WTC11 (cell line): Measurements from ENCODE around the gene C14orf93. TPM values are rescaled to one million over a fixed set of nuclear protein-coding genes. Genes with fewer than 3 reads are reported as not detected.
"Not testable (repeated sequence)": the region's sequence is repeated elsewhere in the genome, so short reads cannot be mapped to it uniquely, and the experiment has no call there.

Experiments
- ATAC-seq: fragments of 200-7000 bp; cut with Tn5 transposase; 2 replicates; pipeline ENCODE4 v1.10.0; 2021; ENCODE audit warnings: mild to moderate bottlenecking, moderate library complexity
- CTCF ChIA-PET: fragments of 300-600 bp; sonication (Branson Sonifier 250); formaldehyde crosslinking; loops from one replicate; lab custom pipeline; 2021; ENCODE audit warnings: antibody characterized with exemption; lab: Charles Lee
- POLR2A ChIA-PET: fragments of 350-600 bp; sonication (Branson Sonifier 250); formaldehyde crosslinking; loops from one replicate; lab custom pipeline; 2021; ENCODE audit warnings: antibody characterized with exemption; lab: Charles Lee
- DNase-seq: peaks from one replicate; pipeline ENCODE4 v3.0.0; 2021; ENCODE audit warnings: low spot score
- H3K27ac Mint-ChIP-seq: 2 replicates; pipeline ENCODE4 v1.8.0; 2021; ENCODE audit warnings: mixed read lengths
- H3K27me3 Mint-ChIP-seq: 2 replicates; pipeline ENCODE4 v1.8.0; 2021; ENCODE audit warnings: low read depth, mild to moderate bottlenecking, moderate library complexity, mixed read lengths
- H3K36me3 Mint-ChIP-seq: 2 replicates; pipeline ENCODE4 v1.8.0; 2021; ENCODE audit warnings: mixed read lengths
- H3K4me1 Mint-ChIP-seq: 2 replicates; pipeline ENCODE4 v1.8.0; 2022; ENCODE audit warnings: mixed read lengths
- H3K4me3 Mint-ChIP-seq: 2 replicates; pipeline ENCODE4 v1.8.0; 2021; ENCODE audit warnings: mild to moderate bottlenecking, moderate library complexity, mixed read lengths
- H3K9me3 Mint-ChIP-seq: 2 replicates; pipeline ENCODE4 v1.8.0; 2021; ENCODE audit warnings: mixed read lengths
- FOXJ3 ChIP-seq: sonication (generic); formaldehyde crosslinking; IDR thresholded peaks from 2 replicates; pipeline ENCODE4 v1.9.0; 2021; ENCODE audit warnings: missing genetic modification reagents, mild to moderate bottlenecking, borderline replicate concordance
- FOXP1 ChIP-seq: sonication (generic); formaldehyde crosslinking; IDR thresholded peaks from 2 replicates; pipeline ENCODE4 v1.8.0; 2022; ENCODE audit warnings: missing genetic modification reagents, mild to moderate bottlenecking, moderate library complexity, borderline replicate concordance
- JUN ChIP-seq: sonication (generic); formaldehyde crosslinking; IDR thresholded peaks from 2 replicates; pipeline ENCODE4 v1.8.0; 2023; ENCODE audit warnings: mild to moderate bottlenecking, missing genetic modification reagents
- NR2C2 ChIP-seq: sonication (generic); formaldehyde crosslinking; IDR thresholded peaks from 2 replicates; pipeline ENCODE4 v1.8.0; 2022; ENCODE audit warnings: mild to moderate bottlenecking, missing genetic modification reagents
- RELA ChIP-seq: sonication (generic); formaldehyde crosslinking; IDR thresholded peaks from 2 replicates; pipeline ENCODE4 v1.8.1; 2022; ENCODE audit warnings: missing genetic modification reagents, mild to moderate bottlenecking, borderline replicate concordance
- TEAD1 ChIP-seq: sonication (generic); formaldehyde crosslinking; IDR thresholded peaks from 2 replicates; pipeline ENCODE4 v1.8.0; 2022; ENCODE audit warnings: mild to moderate bottlenecking, missing genetic modification reagents
- ZNF121 ChIP-seq: sonication (generic); formaldehyde crosslinking; IDR thresholded peaks from 2 replicates; pipeline ENCODE4 v1.8.0; 2023; ENCODE audit warnings: missing genetic modification reagents
- ZNF232 ChIP-seq: sonication (generic); formaldehyde crosslinking; IDR thresholded peaks from 2 replicates; pipeline ENCODE4 v1.8.0; 2022; ENCODE audit warnings: mild to moderate bottlenecking, missing genetic modification reagents
- ZNF416 ChIP-seq: fragments of 250-450 bp; sonication (Bioruptor Pico); IDR thresholded peaks from 2 replicates; pipeline ENCODE4 v1.9.0; 2021; ENCODE audit warnings: mild to moderate bottlenecking, inconsistent platforms
- total RNA-seq: library from RNA; stranded (reverse); gene quantifications from 3 replicates; pipeline ENCODE4 v1.2.3, GENCODE V29; 2021
- TF ChIP-seq, protein P1 (sequence below): fragments of 200-600 bp; IDR thresholded peaks from 2 replicates; pipeline ENCODE4 v1.8.0; 2022; ENCODE audit warnings: antibody characterized with exemption
- TF ChIP-seq, protein P2 (sequence below): sonication (generic); formaldehyde crosslinking; IDR thresholded peaks from 2 replicates; pipeline ENCODE4 v1.8.1; 2022; ENCODE audit warnings: mild to moderate bottlenecking, missing genetic modification reagents, moderate library complexity, borderline replicate concordance
- TF ChIP-seq, protein P3 (sequence below): sonication (generic); formaldehyde crosslinking; IDR thresholded peaks from 2 replicates; pipeline ENCODE4 v1.8.1; 2022; ENCODE audit warnings: mild to moderate bottlenecking, moderate library complexity, missing genetic modification reagents
- TF ChIP-seq, protein P4 (sequence below): sonication (generic); formaldehyde crosslinking; IDR thresholded peaks from 2 replicates; pipeline ENCODE4 v1.8.1; 2023; ENCODE audit warnings: mild to moderate bottlenecking, missing genetic modification reagents, moderate library complexity
- TF ChIP-seq, protein P5 (sequence below): sonication (generic); formaldehyde crosslinking; IDR thresholded peaks from 2 replicates; pipeline ENCODE4 v1.8.1; 2022; ENCODE audit warnings: low read depth, mild to moderate bottlenecking, moderate library complexity, missing genetic modification reagents, borderline replicate concordance
- TF ChIP-seq, protein P6 (sequence below): sonication (generic); formaldehyde crosslinking; IDR thresholded peaks from 2 replicates; pipeline ENCODE4 v1.8.0; 2022; ENCODE audit warnings: mild to moderate bottlenecking, missing genetic modification reagents

C14orf93 gene
- total RNA-seq, 1 experiment from 2014 or later = 8.1 TPM

DNA sequence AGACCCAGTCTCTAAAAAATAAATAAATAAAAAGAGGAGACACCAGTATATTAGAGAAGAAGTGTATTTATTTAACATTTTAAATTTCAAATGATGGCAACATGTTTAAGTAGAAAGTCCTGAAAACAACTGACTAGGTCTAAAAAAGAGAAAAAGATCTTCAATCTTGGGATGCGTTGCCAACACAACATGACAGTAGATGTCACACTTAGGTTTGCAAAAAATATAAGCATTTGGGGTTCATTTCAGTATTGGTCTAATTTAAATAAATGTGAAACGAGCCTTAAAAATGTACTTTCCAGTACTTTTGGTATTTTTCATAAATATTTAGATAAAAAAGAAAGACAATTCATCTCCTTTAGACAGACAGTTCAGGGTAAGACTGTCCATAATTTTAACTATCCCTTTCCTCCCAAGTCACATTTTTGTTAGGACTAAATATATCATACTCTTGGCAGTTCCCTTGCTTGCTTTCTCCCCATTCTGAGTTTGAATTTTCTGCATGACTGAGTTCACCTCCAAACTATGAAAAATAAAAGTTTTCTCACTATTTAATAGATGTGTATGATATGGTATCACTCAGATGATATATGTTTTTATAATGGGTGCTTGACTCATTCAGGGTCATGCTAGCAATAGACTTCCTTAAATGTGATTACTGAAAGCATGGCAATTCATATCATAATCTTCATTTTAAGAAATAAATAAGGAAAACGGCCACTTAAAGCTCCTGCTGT, 4.3 kb downstream of the C14orf93 start:
- ATAC-seq (no peak), DNase-seq (no peak)
- Mint-ChIP-seq H3K9me3 (peaks cover 9% of the 10 kb centered on the region), H3K4me3 (peak overlapping the region; percentile 91), H3K27me3 (no peaks in the 10 kb centered on the region), H3K4me1 (peaks cover 28% of the 10 kb centered on the region), H3K36me3 (no peaks in the 10 kb centered on the region; the same call in 1 of the 2 replicates), H3K27ac (no peak overlapping the region)
- TF ChIP-seq JUN = no peak
- TF ChIP-seq, protein P1, sequence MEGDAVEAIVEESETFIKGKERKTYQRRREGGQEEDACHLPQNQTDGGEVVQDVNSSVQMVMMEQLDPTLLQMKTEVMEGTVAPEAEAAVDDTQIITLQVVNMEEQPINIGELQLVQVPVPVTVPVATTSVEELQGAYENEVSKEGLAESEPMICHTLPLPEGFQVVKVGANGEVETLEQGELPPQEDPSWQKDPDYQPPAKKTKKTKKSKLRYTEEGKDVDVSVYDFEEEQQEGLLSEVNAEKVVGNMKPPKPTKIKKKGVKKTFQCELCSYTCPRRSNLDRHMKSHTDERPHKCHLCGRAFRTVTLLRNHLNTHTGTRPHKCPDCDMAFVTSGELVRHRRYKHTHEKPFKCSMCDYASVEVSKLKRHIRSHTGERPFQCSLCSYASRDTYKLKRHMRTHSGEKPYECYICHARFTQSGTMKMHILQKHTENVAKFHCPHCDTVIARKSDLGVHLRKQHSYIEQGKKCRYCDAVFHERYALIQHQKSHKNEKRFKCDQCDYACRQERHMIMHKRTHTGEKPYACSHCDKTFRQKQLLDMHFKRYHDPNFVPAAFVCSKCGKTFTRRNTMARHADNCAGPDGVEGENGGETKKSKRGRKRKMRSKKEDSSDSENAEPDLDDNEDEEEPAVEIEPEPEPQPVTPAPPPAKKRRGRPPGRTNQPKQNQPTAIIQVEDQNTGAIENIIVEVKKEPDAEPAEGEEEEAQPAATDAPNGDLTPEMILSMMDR = no peak
- TF ChIP-seq, protein P2, sequence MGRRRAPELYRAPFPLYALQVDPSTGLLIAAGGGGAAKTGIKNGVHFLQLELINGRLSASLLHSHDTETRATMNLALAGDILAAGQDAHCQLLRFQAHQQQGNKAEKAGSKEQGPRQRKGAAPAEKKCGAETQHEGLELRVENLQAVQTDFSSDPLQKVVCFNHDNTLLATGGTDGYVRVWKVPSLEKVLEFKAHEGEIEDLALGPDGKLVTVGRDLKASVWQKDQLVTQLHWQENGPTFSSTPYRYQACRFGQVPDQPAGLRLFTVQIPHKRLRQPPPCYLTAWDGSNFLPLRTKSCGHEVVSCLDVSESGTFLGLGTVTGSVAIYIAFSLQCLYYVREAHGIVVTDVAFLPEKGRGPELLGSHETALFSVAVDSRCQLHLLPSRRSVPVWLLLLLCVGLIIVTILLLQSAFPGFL = no peak
- TF ChIP-seq FOXJ3 (CRISPR knock-in tag) = no peak
- no peak for TF ChIP-seq ZNF121 (CRISPR knock-in tag)
- no peak for TF ChIP-seq ZNF416 (CRISPR knock-in tag)
- TF ChIP-seq, protein P3, sequence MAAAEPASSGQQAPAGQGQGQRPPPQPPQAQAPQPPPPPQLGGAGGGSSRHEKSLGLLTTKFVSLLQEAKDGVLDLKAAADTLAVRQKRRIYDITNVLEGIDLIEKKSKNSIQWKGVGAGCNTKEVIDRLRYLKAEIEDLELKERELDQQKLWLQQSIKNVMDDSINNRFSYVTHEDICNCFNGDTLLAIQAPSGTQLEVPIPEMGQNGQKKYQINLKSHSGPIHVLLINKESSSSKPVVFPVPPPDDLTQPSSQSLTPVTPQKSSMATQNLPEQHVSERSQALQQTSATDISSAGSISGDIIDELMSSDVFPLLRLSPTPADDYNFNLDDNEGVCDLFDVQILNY = no peak
- TF ChIP-seq, protein P4, sequence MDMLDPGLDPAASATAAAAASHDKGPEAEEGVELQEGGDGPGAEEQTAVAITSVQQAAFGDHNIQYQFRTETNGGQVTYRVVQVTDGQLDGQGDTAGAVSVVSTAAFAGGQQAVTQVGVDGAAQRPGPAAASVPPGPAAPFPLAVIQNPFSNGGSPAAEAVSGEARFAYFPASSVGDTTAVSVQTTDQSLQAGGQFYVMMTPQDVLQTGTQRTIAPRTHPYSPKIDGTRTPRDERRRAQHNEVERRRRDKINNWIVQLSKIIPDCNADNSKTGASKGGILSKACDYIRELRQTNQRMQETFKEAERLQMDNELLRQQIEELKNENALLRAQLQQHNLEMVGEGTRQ (CRISPR knock-in tag) = no peak
- TF ChIP-seq RELA (CRISPR knock-in tag) = no peak
- TF ChIP-seq TEAD1 (CRISPR knock-in tag) = no peak
- TF ChIP-seq ZNF232 (CRISPR knock-in tag) = no peak
- TF ChIP-seq FOXP1 (CRISPR knock-in tag) = no peak
- no peak for TF ChIP-seq NR2C2 (CRISPR knock-in tag)
- TF ChIP-seq, protein P5, sequence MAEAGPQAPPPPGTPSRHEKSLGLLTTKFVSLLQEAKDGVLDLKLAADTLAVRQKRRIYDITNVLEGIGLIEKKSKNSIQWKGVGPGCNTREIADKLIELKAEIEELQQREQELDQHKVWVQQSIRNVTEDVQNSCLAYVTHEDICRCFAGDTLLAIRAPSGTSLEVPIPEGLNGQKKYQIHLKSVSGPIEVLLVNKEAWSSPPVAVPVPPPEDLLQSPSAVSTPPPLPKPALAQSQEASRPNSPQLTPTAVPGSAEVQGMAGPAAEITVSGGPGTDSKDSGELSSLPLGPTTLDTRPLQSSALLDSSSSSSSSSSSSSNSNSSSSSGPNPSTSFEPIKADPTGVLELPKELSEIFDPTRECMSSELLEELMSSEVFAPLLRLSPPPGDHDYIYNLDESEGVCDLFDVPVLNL (CRISPR knock-in tag) = no peak
- TF ChIP-seq, protein P6, sequence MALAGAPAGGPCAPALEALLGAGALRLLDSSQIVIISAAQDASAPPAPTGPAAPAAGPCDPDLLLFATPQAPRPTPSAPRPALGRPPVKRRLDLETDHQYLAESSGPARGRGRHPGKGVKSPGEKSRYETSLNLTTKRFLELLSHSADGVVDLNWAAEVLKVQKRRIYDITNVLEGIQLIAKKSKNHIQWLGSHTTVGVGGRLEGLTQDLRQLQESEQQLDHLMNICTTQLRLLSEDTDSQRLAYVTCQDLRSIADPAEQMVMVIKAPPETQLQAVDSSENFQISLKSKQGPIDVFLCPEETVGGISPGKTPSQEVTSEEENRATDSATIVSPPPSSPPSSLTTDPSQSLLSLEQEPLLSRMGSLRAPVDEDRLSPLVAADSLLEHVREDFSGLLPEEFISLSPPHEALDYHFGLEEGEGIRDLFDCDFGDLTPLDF (CRISPR knock-in tag) = no peak
- CTCF ChIA-PET = interaction anchor here (1.4 to 3.9 kb wide), 8 partner anchors 10 to 435 kb away, joined by 4 to 75 read pairs (median 22); partner anchors contain the start of genes AJUBA and CDH24
- POLR2A ChIA-PET = interaction anchor here (0.7 to 2.5 kb wide), 8 partner anchors 11 to 89 kb away, joined by 3 to 23 read pairs (median 9); partner anchors contain the start of genes ACIN1, AJUBA, C14orf119 and PRMT5

DNA sequence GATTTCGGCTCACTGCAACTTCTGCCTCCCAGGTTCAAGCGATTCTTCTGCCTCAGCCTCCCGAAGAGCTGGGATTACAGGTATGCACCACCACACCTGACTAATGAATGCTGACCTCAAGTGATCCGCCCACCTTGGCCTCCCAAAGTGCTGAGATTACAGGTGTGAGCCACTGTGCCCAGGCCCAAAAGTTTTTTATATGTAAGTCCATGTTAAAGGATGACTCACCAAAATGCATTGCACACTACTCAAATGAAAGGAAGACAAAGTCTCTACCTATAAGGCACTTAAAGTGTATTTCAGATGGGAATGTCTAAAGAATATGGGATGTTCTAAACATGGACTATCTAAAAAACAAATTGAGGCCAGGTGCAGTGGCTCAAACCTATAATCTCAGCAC, 5.7 kb downstream of the C14orf93 start:
- ATAC-seq, DNase-seq, POLR2A ChIA-PET, H3K4me3 Mint-ChIP-seq, H3K27ac Mint-ChIP-seq, H3K36me3 Mint-ChIP-seq, H3K9me3 Mint-ChIP-seq, H3K27me3 Mint-ChIP-seq: not testable (repeated sequence)
- peaks cover 22% of the 10 kb centered on the region for H3K4me1 Mint-ChIP-seq
- CTCF ChIA-PET = interaction anchor here (1.9 kb wide), 1 partner anchor 18 kb away, joined by 8 read pairs; no protein-coding TSS in a partner anchor
